GM19467 (cell line): ENCODE results near the gene AGAP3.

Experiments used
- ATAC-seq: cut with Tn5 transposase; IDR thresholded peaks from one replicate; pipeline ENCODE4 v1.9.1; 2021; ENCODE audit warnings: mild to moderate bottlenecking, moderate library complexity; ENCODE audit not compliant: unreplicated experiment

The AGAP3 gene

DNA sequence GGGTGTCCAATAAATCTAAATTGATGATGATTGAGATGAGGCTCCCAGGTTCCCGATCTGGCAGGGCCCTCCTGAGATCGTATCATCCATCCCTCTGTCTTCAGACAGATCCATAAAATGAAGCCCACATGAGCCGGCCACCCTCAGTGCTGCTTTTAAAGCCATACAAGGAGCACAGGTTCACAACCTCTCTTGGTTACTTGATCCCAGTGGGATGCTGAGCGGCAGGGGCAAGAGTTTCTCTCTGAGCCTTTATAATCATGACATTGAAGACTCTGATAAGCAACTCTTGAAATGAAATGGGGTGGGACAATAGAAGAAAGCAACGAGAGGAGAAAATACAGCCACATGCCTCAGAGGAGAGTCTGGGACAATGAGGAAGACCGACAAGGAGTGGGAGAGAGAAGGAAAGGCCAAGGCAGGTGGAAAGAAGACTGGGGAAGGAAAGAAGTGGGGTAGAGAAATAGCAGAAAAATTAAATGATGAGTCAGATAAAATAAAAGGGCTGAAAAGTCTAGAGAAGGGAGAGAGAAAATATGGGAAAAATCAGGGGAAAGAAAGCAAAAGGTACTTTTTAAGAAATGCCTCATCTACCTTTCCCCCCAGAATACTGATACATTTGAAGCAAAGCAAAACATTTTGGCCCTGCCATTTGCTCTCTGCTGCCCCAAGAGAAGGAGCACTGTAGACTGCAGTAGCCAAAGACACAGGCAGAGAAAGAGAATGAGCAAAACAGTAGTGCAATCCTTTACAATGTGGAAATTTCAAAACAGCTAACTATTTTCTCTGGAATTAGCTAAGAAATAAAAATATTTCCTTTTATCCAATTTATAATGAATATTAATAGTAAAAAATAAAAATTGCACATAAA, 66.6 kb downstream of the AGAP3 start:
- ATAC-seq: no peak

- ATAC-seq: no peak
These were observed 71.5 kb downstream of the AGAP3 start for GRCh38 chr7:151157645-151158329.

DNA sequence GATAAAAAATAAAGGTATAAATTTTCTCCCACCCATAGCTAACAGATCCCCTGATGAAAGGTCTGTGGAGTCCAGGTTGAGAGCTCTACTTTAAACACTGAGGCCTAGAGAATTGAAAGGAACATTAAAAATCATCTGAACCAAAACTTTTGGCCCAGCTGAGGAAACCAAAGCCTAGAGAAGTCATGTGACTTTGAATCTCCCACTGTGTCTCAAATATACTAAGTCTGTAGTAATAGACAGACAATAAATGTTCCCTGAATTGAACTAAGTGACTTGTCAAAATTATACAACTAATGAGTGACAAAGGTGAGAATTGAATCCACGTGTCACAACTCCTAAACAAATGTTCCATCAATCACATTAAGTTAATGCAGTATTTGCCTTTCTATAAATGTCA, 75.5 kb downstream of the AGAP3 start:
- ATAC-seq: no peak

GRCh38 chr7:151166629-151167196, 80.4 kb downstream of the AGAP3 start:
- no peak for ATAC-seq

- no peak for ATAC-seq
These were observed 81.1 kb downstream of the AGAP3 start, which contains the start of gene GBX1 for GRCh38 chr7:151167197-151167961. TSS of gene GBX1 (minus strand) at chr7:151167694. CDS start at chr7:151167548, 146 bp downstream.

DNA sequence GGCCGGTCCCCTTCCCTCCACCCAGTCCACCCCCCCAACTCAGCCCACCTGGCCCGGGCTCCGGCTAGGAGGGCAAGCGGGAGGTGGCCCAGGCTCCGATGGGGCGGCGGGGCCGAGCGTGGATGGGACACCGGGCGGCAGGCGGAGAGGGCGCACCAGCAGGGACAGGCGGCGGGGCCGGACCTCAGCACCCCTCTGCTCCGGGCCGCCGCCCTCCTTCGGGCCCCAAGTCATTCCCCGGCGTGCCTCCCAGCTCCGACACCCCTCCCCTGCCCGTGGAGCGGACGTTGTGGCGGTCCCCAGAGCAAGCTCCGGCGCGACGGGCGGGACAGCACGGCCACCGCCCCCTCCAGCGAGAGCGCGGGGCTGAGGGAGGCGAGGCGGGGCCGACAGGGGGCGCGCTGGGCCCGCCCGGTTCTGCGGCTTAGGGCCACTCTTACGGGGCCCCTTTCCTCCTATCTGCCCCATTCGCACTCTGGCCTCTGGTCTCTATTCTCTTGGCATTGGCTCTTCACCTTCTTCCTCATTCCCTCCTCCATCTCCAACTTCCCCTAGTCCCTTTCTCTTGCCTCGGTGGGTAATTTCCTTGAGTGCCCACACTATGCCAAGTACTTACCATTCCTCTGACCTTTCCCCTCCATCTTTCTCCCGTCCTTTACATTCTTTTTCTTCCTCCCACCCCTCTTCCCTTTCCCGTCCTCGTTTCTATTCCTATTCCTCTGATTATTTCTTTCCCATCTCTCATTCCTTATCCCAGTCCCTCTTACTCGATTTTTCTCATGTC, 81.9 kb downstream of the AGAP3 start:
- ATAC-seq: no peak

- ATAC-seq: no peak
These were observed 82.5 kb downstream of the AGAP3 start for GRCh38 chr7:151168787-151169162.

DNA sequence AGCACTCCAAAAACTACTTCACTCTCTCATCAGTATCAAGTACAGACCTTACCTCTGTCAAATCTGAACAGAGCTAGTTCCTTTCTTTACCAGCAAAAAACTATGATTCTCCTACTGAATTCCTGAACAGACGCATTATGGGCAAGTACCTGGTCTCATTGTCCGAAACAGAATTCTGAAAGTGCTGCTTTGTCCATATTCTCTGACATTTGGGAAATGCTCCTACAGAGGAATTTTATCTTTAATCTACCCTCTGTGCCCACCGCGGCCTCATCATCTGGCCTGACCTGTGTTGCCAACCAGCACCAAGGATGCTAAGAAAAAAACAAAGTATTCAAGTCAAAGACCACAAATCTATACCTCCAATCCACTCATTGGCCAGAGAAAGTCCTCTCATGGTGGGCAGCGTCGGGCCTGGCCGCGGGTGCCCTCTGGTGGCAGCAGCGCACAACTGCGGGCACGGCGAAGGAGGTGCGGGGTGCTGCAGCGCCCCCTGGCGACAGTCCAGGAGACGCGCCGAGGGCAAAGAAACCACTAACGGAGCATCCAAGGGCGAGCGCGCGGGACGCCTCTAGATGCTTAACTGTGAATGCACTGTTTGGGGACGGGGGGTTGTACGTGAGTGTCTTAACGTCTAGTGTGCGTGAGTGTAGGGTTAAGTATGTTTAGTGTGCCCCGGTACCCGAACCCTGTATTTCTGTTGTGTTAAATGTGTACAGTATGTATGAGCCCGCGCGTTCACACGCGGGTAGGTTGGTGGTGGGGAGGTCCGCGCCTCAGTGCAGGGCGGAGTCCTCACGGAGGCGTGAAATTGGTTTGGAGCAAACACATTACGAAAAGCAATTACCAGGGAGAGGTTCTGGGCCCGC, 86.2 kb downstream of the AGAP3 start:
- ATAC-seq: peak; percentile 73

GRCh38 chr7:151173386-151174245, 87.3 kb downstream of the AGAP3 start:
- no peak for ATAC-seq

- ATAC-seq: no peak
These were observed 88.2 kb downstream of the AGAP3 start for GRCh38 chr7:151174246-151175046.

DNA sequence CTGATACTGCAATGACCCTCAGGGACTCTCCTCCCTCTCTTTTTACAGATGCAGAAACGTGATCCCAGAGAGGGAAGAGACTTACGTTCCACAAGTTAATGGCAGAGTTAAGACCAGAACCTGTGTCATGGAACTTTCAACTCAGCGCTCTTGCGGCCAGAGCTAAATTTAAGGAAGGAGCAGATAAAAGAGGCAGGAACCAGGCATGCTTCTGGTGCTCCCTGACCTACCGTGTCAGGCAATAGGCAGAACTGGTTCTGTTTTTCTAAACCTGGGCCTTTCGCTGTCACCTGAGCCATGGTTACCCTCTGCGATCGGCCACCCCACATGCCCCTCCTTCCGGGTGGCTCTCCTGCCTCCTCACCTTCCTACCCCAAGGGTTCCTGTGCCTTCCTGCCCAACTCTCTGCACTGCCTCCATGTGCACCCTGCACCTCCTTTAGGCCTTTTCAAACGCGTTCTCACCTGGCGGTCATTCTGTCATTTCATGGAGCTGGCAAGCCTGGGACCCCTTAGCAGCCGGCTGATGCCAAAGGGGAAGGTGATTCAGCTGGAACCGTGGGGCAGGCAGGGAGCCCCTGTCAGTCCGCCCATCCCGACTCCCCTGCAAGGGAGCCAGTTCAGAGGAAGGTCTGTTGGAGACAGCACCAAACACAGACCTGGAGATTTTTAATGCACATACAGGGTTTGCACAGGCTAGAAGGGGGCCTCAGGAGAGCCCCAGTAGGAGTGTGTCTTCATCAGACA, 88.9 kb downstream of the AGAP3 start:
- no peak for ATAC-seq

DNA sequence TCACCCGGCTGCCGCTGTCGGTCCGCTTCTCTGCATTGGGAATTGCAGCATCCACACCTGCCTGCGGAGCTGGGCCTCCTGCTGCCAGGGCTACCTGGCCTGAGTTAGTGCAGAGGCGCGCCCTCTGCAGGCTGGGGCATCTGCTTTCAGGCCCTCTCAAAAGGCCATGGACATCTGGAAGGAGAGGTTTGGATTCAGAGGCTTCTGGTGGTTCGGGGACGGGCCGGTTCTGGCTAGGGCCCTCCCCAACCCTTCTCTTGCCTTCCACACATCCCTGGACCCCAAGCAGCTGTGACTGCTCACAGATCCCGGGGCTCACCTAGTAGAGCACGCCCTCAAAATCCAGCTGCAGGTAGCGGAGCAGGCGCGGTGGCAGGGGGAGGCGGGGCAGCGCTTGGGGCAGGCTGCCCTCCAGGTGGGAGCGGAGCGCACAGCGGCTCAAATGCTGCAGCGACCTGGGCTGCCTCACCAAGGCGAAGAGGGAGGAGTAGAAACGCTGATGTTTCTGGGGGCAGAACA, 89.6 kb downstream of the AGAP3 start:
- ATAC-seq: no peak

DNA sequence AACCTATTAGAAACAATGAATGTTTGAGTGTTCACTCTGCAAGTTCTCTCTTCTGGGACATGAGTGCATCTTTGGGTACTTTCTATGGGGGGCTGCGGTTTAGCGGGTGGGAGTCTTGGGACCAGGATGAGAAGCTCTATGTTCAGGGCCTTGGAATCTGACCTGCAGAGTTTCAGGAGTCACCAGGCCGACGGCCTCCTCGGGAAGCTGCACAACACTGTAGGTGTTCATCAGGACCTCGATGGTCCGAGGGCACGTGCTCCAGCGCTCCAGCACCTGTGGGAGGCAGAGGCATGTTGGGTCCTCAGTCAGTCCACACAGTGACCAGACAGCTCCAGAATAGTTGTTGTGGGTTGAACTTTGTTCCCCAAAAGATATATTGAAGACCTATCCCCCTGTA, 90.1 kb downstream of the AGAP3 start:
- ATAC-seq: no peak

DNA sequence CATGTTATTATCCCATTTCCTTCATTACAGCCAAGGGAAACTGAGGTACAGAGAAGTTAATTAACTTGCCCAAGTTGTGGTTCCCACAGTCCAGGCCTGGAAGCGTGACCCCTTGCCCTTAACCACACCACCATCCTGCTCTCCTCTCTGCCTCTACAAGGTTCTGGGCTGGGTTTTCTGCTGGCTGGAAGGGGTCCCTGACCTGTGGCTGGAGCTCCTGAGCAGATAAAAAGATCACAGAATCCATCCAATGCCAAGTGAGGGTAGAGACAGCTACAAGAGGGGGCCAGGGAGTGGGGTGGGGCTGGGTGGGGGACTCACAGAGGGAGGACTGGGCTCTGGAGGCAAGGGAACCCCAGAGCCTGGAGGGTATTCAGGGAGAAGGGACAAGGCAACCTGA, 91.0 kb downstream of the AGAP3 start:
- ATAC-seq: no peak

DNA sequence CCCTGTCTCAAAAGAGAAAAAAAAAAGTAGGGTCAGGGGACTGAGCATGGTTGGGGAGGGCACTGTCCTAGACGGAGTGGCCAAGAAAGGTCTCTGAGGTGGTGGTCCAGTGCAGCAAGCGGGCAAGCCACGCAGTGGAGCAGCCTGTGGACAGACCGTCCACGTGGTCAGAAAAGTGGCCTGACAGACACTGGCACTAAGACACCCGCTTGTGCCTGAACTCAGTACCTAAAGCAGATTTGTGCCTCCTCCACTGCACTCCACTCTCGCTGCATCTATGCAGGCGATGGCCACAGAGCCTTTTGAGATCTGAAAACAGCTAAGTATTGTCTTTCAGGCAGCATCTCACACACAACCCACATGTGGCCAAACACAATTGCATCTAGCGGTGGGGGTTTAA, 92.0 kb downstream of the AGAP3 start:
- no peak for ATAC-seq

DNA sequence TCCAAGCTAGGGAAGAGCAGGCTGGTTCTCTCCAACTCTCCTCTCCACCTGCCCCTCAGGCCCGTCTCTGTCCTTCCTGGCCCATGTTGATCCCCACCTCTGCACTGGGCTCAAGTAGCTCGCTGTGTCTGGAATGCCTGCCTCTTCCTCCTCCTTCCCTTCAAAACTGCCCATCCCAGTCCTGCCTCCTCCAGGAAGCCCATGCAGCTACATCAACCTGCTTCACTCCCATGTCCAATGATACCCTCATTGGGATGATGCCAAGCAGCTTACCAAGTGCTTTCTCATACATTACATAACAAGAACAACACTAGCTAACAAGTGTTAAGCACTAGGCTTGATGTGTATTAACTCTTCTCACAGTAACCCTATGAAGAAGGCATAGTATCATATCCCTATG, 92.6 kb downstream of the AGAP3 start:
- ATAC-seq: no peak
